Skeletal muscle satellite cell (primary cell): ENCODE data around the gene KPTN.
"Not testable (repeated sequence)": the region's sequence is repeated elsewhere in the genome, so short reads cannot be mapped to it uniquely, and the experiment has no call there.

Source experiments
- H3K27me3 ChIP-seq: 2 replicates; pipeline ENCODE4 v1.7.0; 2013; ENCODE audit warnings: low read length; ENCODE audit not compliant: control insufficient read depth, insufficient read depth
- H3K36me3 ChIP-seq: 2 replicates; pipeline ENCODE4 v1.7.0; 2013; ENCODE audit warnings: mild to moderate bottlenecking, control low read depth, low read length; ENCODE audit not compliant: insufficient read depth
- H3K4me1 ChIP-seq: 2 replicates; pipeline ENCODE4 v1.7.0; 2013; ENCODE audit warnings: low read length; ENCODE audit not compliant: control insufficient read depth, insufficient read depth
- H3K4me2 ChIP-seq: 2 replicates; pipeline ENCODE4 v1.7.0; 2013; ENCODE audit warnings: mild to moderate bottlenecking, low read length
- H3K4me3 ChIP-seq: 2 replicates; pipeline ENCODE4 v1.7.0; 2013; ENCODE audit warnings: low read length
- H3K9ac ChIP-seq: 2 replicates; pipeline ENCODE4 v1.7.0; 2013; ENCODE audit warnings: mild to moderate bottlenecking, low read depth, low read length, moderate library complexity
- H3K9me3 ChIP-seq: replicated peaks from 2 replicates; pipeline ENCODE4 v1.7.0; 2013; ENCODE audit warnings: mild to moderate bottlenecking, control low read depth, low read length

Gene KPTN

GRCh38 chr19:47489072-47489914 lies 5.3 kb upstream of the KPTN start:
- no peak overlapping the region for H3K4me3 ChIP-seq
- H3K9ac ChIP-seq = no peak overlapping the region
- peaks cover 66% of the 10 kb centered on the region for H3K36me3 ChIP-seq
- H3K27me3 ChIP-seq = no peaks in the 10 kb centered on the region
- no peaks in the 10 kb centered on the region for H3K9me3 ChIP-seq
- peaks cover 7% of the 10 kb centered on the region for H3K4me1 ChIP-seq
- H3K4me2 ChIP-seq = no peak overlapping the region

GRCh38 chr19:47487551-47488515 lies 3.8 kb upstream of the KPTN start:
- Histone ChIP-seq H3K9me3 (no peaks in the 10 kb centered on the region), H3K27me3 (no peaks in the 10 kb centered on the region), H3K4me3 (no peak overlapping the region), H3K9ac (no peak overlapping the region), H3K36me3 (peaks cover 59% of the 10 kb centered on the region), H3K4me2 (no peak overlapping the region), H3K4me1 (peaks cover 11% of the 10 kb centered on the region)

DNA sequence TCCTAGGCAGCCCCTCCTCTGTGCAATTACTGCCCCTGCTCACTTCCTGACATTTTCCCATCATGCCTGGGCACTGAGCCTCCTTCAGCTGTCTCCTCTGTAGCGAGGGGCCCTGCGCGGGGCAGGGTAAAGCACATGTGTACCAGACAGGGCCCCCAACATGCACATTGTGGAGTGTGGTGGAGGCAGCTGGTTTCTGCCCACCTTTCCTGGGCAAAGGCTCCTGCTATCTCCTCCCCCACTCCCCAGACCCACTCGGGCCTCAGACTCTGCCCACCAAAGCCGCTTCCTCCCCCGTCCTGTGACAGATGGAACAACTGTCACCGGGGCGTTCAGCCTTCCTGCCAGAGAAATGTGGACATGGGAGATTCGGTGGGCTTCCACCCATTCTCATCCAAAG lies 2.9 kb upstream of the KPTN start:
- Histone ChIP-seq H3K27me3 (no peaks in the 10 kb centered on the region), H3K36me3 (peaks cover 50% of the 10 kb centered on the region)

DNA sequence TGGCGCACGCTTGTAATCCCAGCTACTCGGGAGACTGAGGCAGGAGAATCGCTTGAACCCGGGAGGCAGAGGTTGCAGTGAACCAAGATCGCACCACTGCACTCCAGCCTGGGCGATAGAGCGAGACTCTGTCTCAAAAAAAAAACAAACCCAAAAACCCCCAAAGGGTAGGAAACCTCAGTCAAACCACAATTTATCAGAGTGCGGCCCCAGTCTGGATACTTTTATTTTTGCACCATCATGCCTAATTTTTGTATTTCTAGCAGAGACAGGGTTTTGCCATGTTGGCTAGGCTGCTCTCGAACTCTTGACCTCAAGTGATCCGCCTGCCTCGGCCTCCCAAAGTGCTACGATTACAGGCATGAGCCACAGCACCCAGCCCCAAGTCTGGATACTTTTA lies 2.2 kb upstream of the KPTN start:
- not testable (repeated sequence) for H3K27me3 ChIP-seq, H3K9ac ChIP-seq, H3K9me3 ChIP-seq, H3K4me2 ChIP-seq, H3K4me3 ChIP-seq
- peaks cover 45% of the 10 kb centered on the region for H3K36me3 ChIP-seq
- H3K4me1 ChIP-seq = peaks cover 11% of the 10 kb centered on the region

More for the DNA sequence above, 2.9 kb upstream of the KPTN start:
- Histone ChIP-seq H3K4me1 (peaks cover 11% of the 10 kb centered on the region), H3K9me3 (no peaks in the 10 kb centered on the region), H3K4me2 (no peak overlapping the region), H3K9ac (no peak overlapping the region), H3K4me3 (no peak overlapping the region)

DNA sequence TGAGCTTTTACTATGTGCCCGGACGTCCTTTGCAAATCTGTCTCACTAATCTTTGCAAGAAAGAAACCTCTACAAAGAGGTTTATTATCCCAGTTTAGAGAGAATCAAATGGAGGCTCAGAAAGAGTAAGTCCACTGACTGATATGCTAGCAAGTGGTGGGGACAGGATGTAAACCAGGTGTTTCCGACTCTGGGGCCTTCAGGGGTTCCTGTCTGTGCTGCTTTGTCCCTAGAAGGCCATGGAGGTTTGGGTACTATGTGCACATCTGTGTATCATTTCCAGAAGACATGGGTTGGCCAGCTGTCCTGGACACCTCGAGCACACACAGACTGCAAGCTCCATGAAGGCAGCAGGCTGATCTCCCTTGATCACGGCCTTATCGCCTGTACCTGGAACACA lies 1.2 kb upstream of the KPTN start:
- H3K4me1 ChIP-seq = peaks cover 11% of the 10 kb centered on the region
- no peak overlapping the region for H3K4me2 ChIP-seq
- no peak overlapping the region for H3K9ac ChIP-seq
- no peaks in the 10 kb centered on the region for H3K27me3 ChIP-seq
- peaks cover 35% of the 10 kb centered on the region for H3K36me3 ChIP-seq
- no peak overlapping the region for H3K4me3 ChIP-seq
- H3K9me3 ChIP-seq = no peaks in the 10 kb centered on the region

DNA sequence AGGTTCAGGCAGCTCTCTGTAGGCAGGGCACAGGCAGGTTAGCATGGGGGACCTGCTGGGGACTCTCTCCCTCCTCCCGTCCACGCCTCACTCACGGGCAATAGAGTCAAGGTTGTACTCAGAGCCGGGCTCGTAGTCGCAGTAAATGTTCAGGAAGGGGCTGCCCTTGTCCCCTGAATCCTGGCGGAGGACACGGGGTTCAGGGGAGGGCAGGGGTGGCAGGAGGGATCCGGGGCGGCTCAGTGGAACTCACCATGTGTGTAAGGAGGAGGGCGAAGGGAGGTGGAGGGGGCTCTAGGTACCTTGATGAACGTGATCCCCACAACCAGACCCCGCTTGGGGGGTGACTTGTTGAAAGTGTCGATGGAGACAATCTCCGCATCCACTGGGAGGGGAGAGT lies 819 bp downstream of the KPTN start:
- peak overlapping the region; percentile 88 for H3K4me3 ChIP-seq
- H3K4me2 ChIP-seq = peak overlapping the region; percentile 94
- H3K9me3 ChIP-seq = no peaks in the 10 kb centered on the region
- H3K4me1 ChIP-seq = peaks cover 3% of the 10 kb centered on the region
- peaks cover 21% of the 10 kb centered on the region for H3K36me3 ChIP-seq
- no peak overlapping the region for H3K9ac ChIP-seq
- no peaks in the 10 kb centered on the region for H3K27me3 ChIP-seq

- Histone ChIP-seq H3K9me3 (no peaks in the 10 kb centered on the region), H3K4me3 (no peak overlapping the region), H3K4me2 (no peak overlapping the region), H3K9ac (no peak overlapping the region), H3K27me3 (no peaks in the 10 kb centered on the region), H3K36me3 (peaks cover 6% of the 10 kb centered on the region), H3K4me1 (peaks cover 3% of the 10 kb centered on the region)
Observed at GRCh38 chr19:47481460-47482052, 2.5 kb downstream of the KPTN start.

DNA sequence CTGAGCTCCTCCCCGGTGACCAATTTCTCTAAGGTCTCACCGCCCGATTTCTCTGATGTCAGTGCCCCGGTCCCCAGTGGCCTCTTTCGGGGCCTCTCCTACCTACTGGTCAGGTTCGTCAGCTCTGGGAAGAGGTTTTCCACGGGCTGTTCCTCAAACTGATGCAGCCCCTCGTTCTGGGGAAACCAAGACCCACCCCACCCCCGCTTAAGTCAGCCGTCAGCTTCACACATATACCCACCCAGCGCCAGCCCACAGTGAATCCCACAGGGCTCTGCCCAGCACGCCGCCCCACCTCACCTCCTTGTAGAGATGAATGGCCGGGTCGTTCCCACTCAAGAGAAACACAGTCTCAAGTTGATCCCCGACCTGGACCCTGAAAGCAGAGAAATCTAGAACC lies 3.4 kb downstream of the KPTN start:
- Histone ChIP-seq H3K27me3 (no peaks in the 10 kb centered on the region), H3K4me3 (no peak overlapping the region), H3K36me3 (peaks cover 5% of the 10 kb centered on the region), H3K4me2 (peak overlapping the region; percentile 28), H3K4me1 (peaks cover 3% of the 10 kb centered on the region), H3K9ac (no peak overlapping the region), H3K9me3 (no peaks in the 10 kb centered on the region)

- H3K9me3 ChIP-seq = no peaks in the 10 kb centered on the region
- H3K4me3 ChIP-seq = peak overlapping the region; percentile 47
- peaks cover 3% of the 10 kb centered on the region for H3K4me1 ChIP-seq
- H3K36me3 ChIP-seq = no peaks in the 10 kb centered on the region
- H3K4me2 ChIP-seq = peak overlapping the region; percentile 28
- no peaks in the 10 kb centered on the region for H3K27me3 ChIP-seq
- no peak overlapping the region for H3K9ac ChIP-seq
Observed at GRCh38 chr19:47479701-47480503, 4.1 kb downstream of the KPTN start.

GRCh38 chr19:47476438-47476972 lies 7.5 kb downstream of the KPTN start:
- H3K9me3 ChIP-seq = no peaks in the 10 kb centered on the region
- H3K4me3 ChIP-seq = no peak overlapping the region
- H3K27me3 ChIP-seq = peaks cover 6% of the 10 kb centered on the region
- no peaks in the 10 kb centered on the region for H3K4me1 ChIP-seq
- no peak overlapping the region for H3K4me2 ChIP-seq
- H3K9ac ChIP-seq = no peak overlapping the region
- H3K36me3 ChIP-seq = no peaks in the 10 kb centered on the region
